ENCODE results near the gene EPHB1.

- TF ChIP-seq, protein P1, sequence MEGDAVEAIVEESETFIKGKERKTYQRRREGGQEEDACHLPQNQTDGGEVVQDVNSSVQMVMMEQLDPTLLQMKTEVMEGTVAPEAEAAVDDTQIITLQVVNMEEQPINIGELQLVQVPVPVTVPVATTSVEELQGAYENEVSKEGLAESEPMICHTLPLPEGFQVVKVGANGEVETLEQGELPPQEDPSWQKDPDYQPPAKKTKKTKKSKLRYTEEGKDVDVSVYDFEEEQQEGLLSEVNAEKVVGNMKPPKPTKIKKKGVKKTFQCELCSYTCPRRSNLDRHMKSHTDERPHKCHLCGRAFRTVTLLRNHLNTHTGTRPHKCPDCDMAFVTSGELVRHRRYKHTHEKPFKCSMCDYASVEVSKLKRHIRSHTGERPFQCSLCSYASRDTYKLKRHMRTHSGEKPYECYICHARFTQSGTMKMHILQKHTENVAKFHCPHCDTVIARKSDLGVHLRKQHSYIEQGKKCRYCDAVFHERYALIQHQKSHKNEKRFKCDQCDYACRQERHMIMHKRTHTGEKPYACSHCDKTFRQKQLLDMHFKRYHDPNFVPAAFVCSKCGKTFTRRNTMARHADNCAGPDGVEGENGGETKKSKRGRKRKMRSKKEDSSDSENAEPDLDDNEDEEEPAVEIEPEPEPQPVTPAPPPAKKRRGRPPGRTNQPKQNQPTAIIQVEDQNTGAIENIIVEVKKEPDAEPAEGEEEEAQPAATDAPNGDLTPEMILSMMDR (IDR thresholded peaks at IDR 0.05): no peak
- no peak for TF ChIP-seq POLR2A (IDR thresholded peaks at IDR 0.05)
Observed at GRCh38 chr3:135078283-135078682, 283.2 kb downstream of the EPHB1 start.

All from esophagus squamous epithelium (tissue), 4 donors.